SH-SY5Y (cell line): ENCODE results near the gene PI16.

Experiments
- GATA2 ChIP-seq: IDR thresholded peaks from 2 replicates; pipeline ENCODE4 v1.6.1; 2011; ENCODE audit warnings: mild to moderate bottlenecking, low read depth, low read length
- GATA3 ChIP-seq: IDR thresholded peaks from 2 replicates; pipeline ENCODE4 v1.6.1; 2011; ENCODE audit warnings: low read depth, mild to moderate bottlenecking, low read length, moderate library complexity

DNA sequence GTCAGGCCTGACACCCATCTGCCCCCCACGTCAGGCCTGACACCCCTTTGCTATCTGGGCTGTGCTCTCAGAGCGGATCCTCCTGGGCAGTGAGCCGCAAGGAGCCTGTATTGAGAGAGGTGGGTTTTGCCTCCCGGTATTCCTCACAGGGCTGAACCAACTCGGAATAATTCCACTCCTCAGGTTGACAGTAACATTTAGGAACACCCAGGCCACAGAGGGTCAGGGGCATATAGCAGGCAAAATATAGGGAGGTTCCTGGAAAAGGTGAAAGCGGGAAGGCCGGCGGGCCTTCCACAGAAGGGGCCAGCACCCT lies 44.1 kb downstream of the PI16 start:
- no peak for TF ChIP-seq GATA2
- TF ChIP-seq GATA3 = no peak
